Measurements from ENCODE around the gene PER1.

Gene PER1

DNA sequence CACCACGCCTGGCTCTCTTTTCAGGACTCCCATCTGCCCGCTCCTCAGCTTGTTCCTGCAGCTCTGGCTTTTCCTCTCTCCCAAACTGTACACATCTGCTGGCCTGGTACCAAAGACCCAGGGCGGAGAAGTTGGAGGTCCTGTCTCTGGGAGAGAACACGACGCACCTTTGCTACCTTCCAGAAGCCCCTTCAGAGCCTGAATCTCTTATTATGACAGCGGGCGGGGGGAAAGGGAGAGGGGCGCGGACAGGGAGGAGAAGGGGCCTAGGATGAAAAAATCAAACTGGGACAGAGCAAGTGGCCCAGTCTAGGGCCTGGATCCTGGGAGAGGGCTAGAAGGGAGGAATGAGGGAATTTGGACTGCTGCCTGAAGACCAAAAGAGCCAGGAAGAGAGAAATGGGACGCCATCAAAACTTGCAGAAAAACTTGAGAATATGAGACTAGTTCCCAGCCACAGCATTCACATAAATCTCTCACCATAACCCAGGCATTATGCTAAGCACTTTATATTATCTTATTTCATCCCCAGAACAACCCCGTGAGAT, 2.5 kb upstream of the PER1 start:
- TF ChIP-seq, protein P1, sequence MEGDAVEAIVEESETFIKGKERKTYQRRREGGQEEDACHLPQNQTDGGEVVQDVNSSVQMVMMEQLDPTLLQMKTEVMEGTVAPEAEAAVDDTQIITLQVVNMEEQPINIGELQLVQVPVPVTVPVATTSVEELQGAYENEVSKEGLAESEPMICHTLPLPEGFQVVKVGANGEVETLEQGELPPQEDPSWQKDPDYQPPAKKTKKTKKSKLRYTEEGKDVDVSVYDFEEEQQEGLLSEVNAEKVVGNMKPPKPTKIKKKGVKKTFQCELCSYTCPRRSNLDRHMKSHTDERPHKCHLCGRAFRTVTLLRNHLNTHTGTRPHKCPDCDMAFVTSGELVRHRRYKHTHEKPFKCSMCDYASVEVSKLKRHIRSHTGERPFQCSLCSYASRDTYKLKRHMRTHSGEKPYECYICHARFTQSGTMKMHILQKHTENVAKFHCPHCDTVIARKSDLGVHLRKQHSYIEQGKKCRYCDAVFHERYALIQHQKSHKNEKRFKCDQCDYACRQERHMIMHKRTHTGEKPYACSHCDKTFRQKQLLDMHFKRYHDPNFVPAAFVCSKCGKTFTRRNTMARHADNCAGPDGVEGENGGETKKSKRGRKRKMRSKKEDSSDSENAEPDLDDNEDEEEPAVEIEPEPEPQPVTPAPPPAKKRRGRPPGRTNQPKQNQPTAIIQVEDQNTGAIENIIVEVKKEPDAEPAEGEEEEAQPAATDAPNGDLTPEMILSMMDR (IDR thresholded peaks at IDR 0.05; ENCODE audit: insufficient read depth, low read length, poor library complexity, severe bottlenecking) = no peak
- no peak for TF ChIP-seq EZH2phosphoT487 (conservative IDR thresholded peaks at IDR 0.05; ENCODE audit: low read length)
- H3K27me3 ChIP-seq (ENCODE audit: low read length) = no peaks in the 10 kb centered on the region
- H4K20me1 ChIP-seq (ENCODE audit: low read depth, low read length) = no peaks in the 10 kb centered on the region
- H2AFZ ChIP-seq (ENCODE audit: low read depth, low read length, severe bottlenecking) = no peak overlapping the region
- H3K9ac ChIP-seq (ENCODE audit: low read length) = no peak overlapping the region; the same call in 1 of the 2 replicates
- no peaks in the 10 kb centered on the region for H3K36me3 ChIP-seq (ENCODE audit: low read length)
- no peak overlapping the region for H3K4me2 ChIP-seq (ENCODE audit: low read depth, low read length, poor library complexity, severe bottlenecking)
- H3F3A ChIP-seq (ENCODE audit: insufficient read depth) = peaks cover 8% of the 10 kb centered on the region; the same call in 1 of the 2 replicates
- H3K79me2 ChIP-seq (ENCODE audit: insufficient read depth, low read length) = peaks cover 8% of the 10 kb centered on the region; the same call in 1 of the 2 replicates
- no peak overlapping the region for H3K4me3 ChIP-seq (ENCODE audit: insufficient read depth, low read length, poor library complexity, severe bottlenecking)
- no peaks in the 10 kb centered on the region for H3K9me2 ChIP-seq (replicated peaks; ENCODE audit: insufficient read depth, low read length)
- H3K9me3 ChIP-seq (ENCODE audit: insufficient read depth, low read length) = no peaks in the 10 kb centered on the region
- no peak overlapping the region for H3K27ac ChIP-seq (ENCODE audit: low read depth, low read length)

DNA sequence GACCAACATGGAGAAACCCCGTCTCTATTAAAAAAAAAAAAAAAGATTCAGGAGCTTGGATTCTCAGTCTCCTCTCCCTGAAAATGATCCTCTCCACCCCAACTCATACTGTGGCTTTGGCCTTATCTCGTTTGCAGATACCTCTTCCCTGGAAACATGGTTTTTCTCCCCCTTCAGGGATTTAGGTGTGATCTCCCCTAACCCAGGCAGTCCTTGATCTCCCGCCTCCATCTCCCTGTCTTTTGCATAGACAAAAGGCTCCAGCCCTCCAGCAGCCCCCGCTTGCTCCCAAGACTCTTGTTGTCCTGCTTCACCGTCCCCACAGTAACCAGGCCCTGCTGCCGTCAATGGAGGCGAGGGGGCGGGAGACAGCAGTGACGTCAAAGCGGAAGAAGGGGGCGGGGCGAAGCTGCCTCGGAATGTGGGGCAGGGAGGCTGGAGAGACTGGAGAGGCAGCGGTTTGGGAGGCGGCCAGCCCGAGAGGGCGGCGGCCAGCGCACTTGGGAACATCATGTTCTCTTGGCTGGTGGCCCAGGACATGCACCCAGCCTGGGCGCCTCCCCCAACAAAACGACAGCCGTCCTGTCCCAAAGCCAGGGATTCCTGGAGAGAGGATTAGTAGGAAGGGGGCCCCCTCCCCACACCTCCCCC, 1.9 kb upstream of the PER1 start:
- Histone ChIP-seq H3K9me3 (ENCODE audit: insufficient read depth, low read length) (no peaks in the 10 kb centered on the region), H3K4me2 (ENCODE audit: low read depth, low read length, poor library complexity, severe bottlenecking) (peak overlapping the region; percentile 35), H2AFZ (ENCODE audit: low read depth, low read length, severe bottlenecking) (no peak overlapping the region), H3F3A (ENCODE audit: insufficient read depth) (peaks cover 8% of the 10 kb centered on the region; the same call in 1 of the 2 replicates), H3K9me2 (replicated peaks; ENCODE audit: insufficient read depth, low read length) (no peaks in the 10 kb centered on the region), H3K9ac (ENCODE audit: low read length) (no peak overlapping the region; the same call in 1 of the 2 replicates), H4K20me1 (ENCODE audit: low read depth, low read length) (no peaks in the 10 kb centered on the region), H3K4me3 (ENCODE audit: insufficient read depth, low read length, poor library complexity, severe bottlenecking) (no peak overlapping the region), H3K27me3 (ENCODE audit: low read length) (no peaks in the 10 kb centered on the region), H3K27ac (ENCODE audit: low read depth, low read length) (no peak overlapping the region), H3K36me3 (ENCODE audit: low read length) (no peaks in the 10 kb centered on the region), H3K79me2 (ENCODE audit: insufficient read depth, low read length) (peaks cover 8% of the 10 kb centered on the region; the same call in 1 of the 2 replicates)
- no peak for TF ChIP-seq EZH2phosphoT487 (conservative IDR thresholded peaks at IDR 0.05; ENCODE audit: low read length)
- TF ChIP-seq, protein P1 (IDR thresholded peaks at IDR 0.05; ENCODE audit: insufficient read depth, low read length, poor library complexity, severe bottlenecking) = no peak

DNA sequence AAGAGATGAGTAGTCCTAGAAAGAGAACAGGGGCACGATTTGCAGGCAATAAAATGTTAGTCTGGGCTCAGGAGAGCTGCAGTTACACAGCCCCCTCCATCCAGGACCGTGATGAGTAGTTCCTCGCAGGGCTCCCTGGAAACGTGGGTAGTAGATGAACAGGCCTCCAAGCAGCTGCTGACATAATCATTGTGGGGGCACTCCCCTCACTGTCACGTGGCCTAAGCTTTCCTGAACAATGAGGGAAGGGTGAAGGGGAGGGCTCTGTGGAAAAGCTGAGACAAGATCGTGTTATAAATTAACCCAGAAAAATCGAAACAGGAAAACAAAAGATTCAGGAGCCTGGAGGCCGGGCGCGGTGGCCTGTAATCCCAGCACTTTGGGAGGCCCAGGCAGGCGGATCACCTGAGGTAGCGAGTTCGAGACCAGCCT, 1.3 kb upstream of the PER1 start:
- Histone ChIP-seq H4K20me1 (ENCODE audit: low read depth, low read length) (no peaks in the 10 kb centered on the region), H3K9me2 (replicated peaks; ENCODE audit: insufficient read depth, low read length) (no peaks in the 10 kb centered on the region), H3F3A (ENCODE audit: insufficient read depth) (peaks cover 6% of the 10 kb centered on the region; the same call in 1 of the 2 replicates), H3K4me2 (ENCODE audit: low read depth, low read length, poor library complexity, severe bottlenecking) (no peak overlapping the region), H3K27ac (ENCODE audit: low read depth, low read length) (no peak overlapping the region), H3K9ac (ENCODE audit: low read length) (no peak overlapping the region), H3K27me3 (ENCODE audit: low read length) (no peaks in the 10 kb centered on the region), H3K4me3 (ENCODE audit: insufficient read depth, low read length, poor library complexity, severe bottlenecking) (no peak overlapping the region), H2AFZ (ENCODE audit: low read depth, low read length, severe bottlenecking) (no peak overlapping the region), H3K79me2 (ENCODE audit: insufficient read depth, low read length) (peaks cover 8% of the 10 kb centered on the region; the same call in 1 of the 2 replicates), H3K36me3 (ENCODE audit: low read length) (no peaks in the 10 kb centered on the region), H3K9me3 (ENCODE audit: insufficient read depth, low read length) (no peaks in the 10 kb centered on the region)
- no peak for TF ChIP-seq EZH2phosphoT487 (conservative IDR thresholded peaks at IDR 0.05; ENCODE audit: low read length)
- TF ChIP-seq, protein P1 (IDR thresholded peaks at IDR 0.05; ENCODE audit: insufficient read depth, low read length, poor library complexity, severe bottlenecking) = no peak
